Measurements from ENCODE around the gene HHLA2. TPM values are rescaled to one million over a fixed set of nuclear protein-coding genes. Genes with fewer than 3 reads are reported as not detected.

Gene HHLA2
- total and polyA plus RNA-seq, 2 of the 8 experiments (the other 6 are each of a cell fraction or from before 2014, with no cell fraction given): not detected

DNA sequence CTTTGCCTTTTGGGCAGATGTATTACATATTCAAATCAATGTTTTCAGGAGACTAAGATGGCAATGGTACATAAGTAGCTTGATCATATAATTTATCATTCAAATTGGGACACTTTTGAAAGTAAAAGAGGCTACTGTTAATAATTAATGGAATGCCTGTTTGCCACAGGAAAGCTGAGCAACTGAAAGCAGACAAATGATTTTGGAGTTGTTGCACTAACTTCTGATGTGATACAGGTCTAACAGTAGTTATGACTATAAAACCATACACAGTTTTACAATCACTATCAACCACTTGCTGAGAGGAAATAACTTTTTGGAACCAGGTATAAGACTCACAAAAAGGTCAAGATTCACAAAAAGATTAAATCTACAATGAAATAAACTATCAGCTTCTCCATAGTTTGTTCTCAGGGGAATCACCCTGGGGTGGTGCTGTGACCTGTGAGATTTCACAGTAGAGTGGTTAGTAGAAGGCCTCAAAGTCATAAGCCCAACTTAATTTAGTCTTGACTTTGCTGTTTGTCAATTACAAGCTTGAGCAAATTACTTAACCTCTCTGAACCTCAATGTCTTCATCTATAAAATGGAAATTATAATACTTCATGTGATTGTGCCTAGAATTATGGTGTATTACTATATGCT, 42.7 kb downstream of the HHLA2 start:
- ChIA-PET POLR2A (ENCODE audit: partially characterized antibody) (interaction anchor here (1.1 kb wide), 1 partner anchor 23 kb away, joined by 3 read pairs; no protein-coding TSS in a partner anchor), CTCF (ENCODE audit: partially characterized antibody) (no interaction called here)
- H4K91ac ChIP-seq (replicated peaks; ENCODE audit: insufficient read length, low read length): no peak overlapping the region
- H3K4me1 ChIP-seq (replicated peaks in 1 of 4; ENCODE audit: control insufficient read depth in 3 of 4, insufficient read depth in 4 of 4, low read length in 3 of 4): no peaks in the 10 kb centered on the region
- H2BK20ac ChIP-seq (ENCODE audit: low read length): no peak overlapping the region
- H3K23ac ChIP-seq (ENCODE audit: insufficient read length): no peak overlapping the region
- H3K23me2 ChIP-seq (ENCODE audit: low read depth, low read length): no peaks in the 10 kb centered on the region
- H2BK5ac ChIP-seq (ENCODE audit: low read depth, low read length): no peak overlapping the region
- H2BK120ac ChIP-seq (replicated peaks; ENCODE audit: low read depth, low read length): no peak overlapping the region
- no peak overlapping the region for H2BK12ac ChIP-seq (ENCODE audit: low read depth, low read length)
- no peak overlapping the region for H3K18ac ChIP-seq (ENCODE audit: extremely low read depth, low read length)
- no peak overlapping the region for H3K4ac ChIP-seq (replicated peaks; ENCODE audit: insufficient read length, low read depth, low read length)
- no peak overlapping the region for H3K4me3 ChIP-seq (ENCODE audit: extremely low read depth in 1 of 4, insufficient read depth in 2 of 4, low read depth in 3 of 4, low read length in 4 of 4)
- no peak overlapping the region for H2BK15ac ChIP-seq (ENCODE audit: low read length)
- H3K36me3 ChIP-seq (ENCODE audit: control insufficient read depth in 2 of 4, insufficient read depth in 4 of 4, low read length in 3 of 4): no peaks in the 10 kb centered on the region
- no peak overlapping the region for H4K8ac ChIP-seq (ENCODE audit: extremely low read depth, insufficient read depth, low read length)
- no peaks in the 10 kb centered on the region for H4K20me1 ChIP-seq (replicated peaks in 1 of 2; ENCODE audit: control insufficient read depth in 1 of 2, insufficient read depth in 2 of 2, low read length in 2 of 2)
- H3K9me3 ChIP-seq (ENCODE audit: insufficient read depth in 2 of 2, low read depth in 1 of 2, low read length in 1 of 2): no peaks in the 10 kb centered on the region
- no peak overlapping the region for H4K5ac ChIP-seq (ENCODE audit: insufficient read length, low read depth, low read length)
- no peak for FAIRE-seq
- no peak overlapping the region for H2AK5ac ChIP-seq (ENCODE audit: low read depth, low read length)
- no peak overlapping the region for H3K56ac ChIP-seq (replicated peaks; ENCODE audit: insufficient read length, low read depth, low read length)
- H3K27ac ChIP-seq (ENCODE audit: low read depth, low read length): no peak overlapping the region
- H3K14ac ChIP-seq (ENCODE audit: insufficient read length): no peak overlapping the region
- no peaks in the 10 kb centered on the region for H3K79me1 ChIP-seq (ENCODE audit: low read depth, low read length)
- no peaks in the 10 kb centered on the region for H3K27me3 ChIP-seq (replicated peaks in 1 of 4; ENCODE audit: control insufficient read depth in 3 of 4, extremely low read depth in 1 of 4, insufficient read depth in 3 of 4, low read length in 3 of 4)
- H3K79me2 ChIP-seq (ENCODE audit: control insufficient read depth in 1 of 2, insufficient read depth in 2 of 2, low read length in 2 of 2): no peaks in the 10 kb centered on the region
- no peak overlapping the region for H3K4me2 ChIP-seq (ENCODE audit: insufficient read depth in 1 of 2, low read depth in 2 of 2, low read length in 2 of 2)
- no peak for DNase-seq (ENCODE audit: low read depth in 1 of 2, low spot score in 2 of 2)
- no peak overlapping the region for H3K9ac ChIP-seq (replicated peaks in 1 of 4; ENCODE audit: extremely low read depth in 1 of 4, low read depth in 3 of 4, low read length in 3 of 4)
- TF ChIP-seq RFX5 (IDR thresholded peaks at IDR 0.05; ENCODE audit: borderline replicate concordance, low read depth, low read length) (no peak), EZH2 (IDR thresholded peaks at IDR 0.05; ENCODE audit: low read depth, low read length, severe bottlenecking) (no peak), SP1 (IDR thresholded peaks at IDR 0.05; ENCODE audit: low read depth, low read length) (no peak), TAF7 (optimal IDR thresholded peaks at IDR 0.05; ENCODE audit: borderline replicate concordance, low read depth, low read length) (no peak), KDM5A (IDR thresholded peaks at IDR 0.05; ENCODE audit: low read length) (no peak), CEBPB (IDR thresholded peaks at IDR 0.05; ENCODE audit: low read depth, low read length) (no peak), POLR2A (IDR thresholded peaks at IDR 0.05; ENCODE audit: control extremely low read depth in 1 of 2, low read depth in 2 of 2, low read length in 2 of 2) (no peak), ASH2L (IDR thresholded peaks at IDR 0.05; ENCODE audit: low read length) (no peak), CTBP2 (IDR thresholded peaks at IDR 0.05; ENCODE audit: borderline replicate concordance, insufficient read depth, insufficient read length, low read length) (no peak), CBX5 (IDR thresholded peaks at IDR 0.05; ENCODE audit: low read depth, low read length) (no peak), SP4 (IDR thresholded peaks at IDR 0.05; ENCODE audit: low read length) (no peak), MAFK (IDR thresholded peaks at IDR 0.05; ENCODE audit: low read depth, low read length) (no peak), HDAC6 (IDR thresholded peaks at IDR 0.05; ENCODE audit: low read depth, low read length) (no peak), CBX8 (IDR thresholded peaks at IDR 0.05; ENCODE audit: borderline replicate concordance, low read depth, low read length) (no peak), CREB1 (IDR thresholded peaks at IDR 0.05) (no peak), SRF (IDR thresholded peaks at IDR 0.05; ENCODE audit: low read depth, low read length) (no peak)
- TF ChIP-seq, protein P1, sequence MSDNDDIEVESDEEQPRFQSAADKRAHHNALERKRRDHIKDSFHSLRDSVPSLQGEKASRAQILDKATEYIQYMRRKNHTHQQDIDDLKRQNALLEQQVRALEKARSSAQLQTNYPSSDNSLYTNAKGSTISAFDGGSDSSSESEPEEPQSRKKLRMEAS (IDR thresholded peaks at IDR 0.05): no peak
- H2AFZ ChIP-seq (ENCODE audit: low read length): no peak overlapping the region
